HG03378 (cell line): Measurements from ENCODE around the gene KDM4F.
A peak's percentile ranks its signal among the peaks of the same experiment; 100 is the strongest.

Experiments used
- ATAC-seq: cut with Tn5 transposase; IDR thresholded peaks from one replicate; pipeline ENCODE4 v1.9.1; 2021; ENCODE audit warnings: mild to moderate bottlenecking, moderate library complexity; ENCODE audit not compliant: unreplicated experiment

KDM4F gene

DNA sequence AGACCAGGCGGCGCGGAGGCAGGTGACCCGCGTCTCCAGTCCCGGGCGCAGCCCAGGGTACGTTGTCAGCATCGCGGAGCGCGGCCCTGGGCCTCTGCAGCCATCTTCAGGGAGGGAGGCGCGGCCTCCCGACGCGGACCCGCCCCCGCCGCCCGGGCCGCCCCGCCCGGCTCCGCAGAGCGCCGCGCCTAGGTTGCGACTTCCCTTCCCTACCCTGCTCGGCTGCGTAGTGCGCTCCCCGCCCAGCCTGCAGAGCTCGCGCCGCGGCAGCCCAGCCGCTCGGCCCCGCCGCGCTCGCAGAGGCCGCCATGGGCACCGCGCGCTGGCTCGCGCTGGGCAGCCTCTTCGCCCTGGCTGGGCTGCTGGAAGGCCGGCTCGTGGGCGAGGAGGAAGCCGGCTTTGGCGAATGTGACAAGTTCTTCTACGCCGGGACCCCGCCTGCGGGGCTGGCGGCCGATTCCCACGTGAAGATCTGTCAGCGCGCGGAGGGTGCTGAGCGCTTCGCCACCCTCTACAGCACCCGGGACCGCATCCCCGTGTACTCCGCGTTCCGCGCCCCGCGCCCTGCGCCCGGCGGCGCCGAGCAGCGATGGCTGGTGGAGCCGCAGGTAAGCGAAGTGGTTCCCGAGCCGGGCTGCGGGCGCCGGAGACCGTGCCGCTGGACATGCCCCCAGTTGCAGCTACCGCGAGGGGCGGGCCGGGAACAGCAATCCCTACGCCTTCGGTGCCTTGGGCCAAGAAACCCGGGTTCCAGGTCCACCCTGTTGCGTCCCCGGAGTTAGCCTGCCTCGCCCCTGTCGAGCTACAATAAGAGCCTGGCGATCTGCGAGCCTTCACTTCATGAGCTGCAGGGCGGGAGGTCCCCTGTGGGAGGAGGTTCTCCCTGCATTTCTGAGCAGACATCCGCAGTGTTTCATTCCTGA, 40.7 kb downstream of the KDM4F start, which contains the start of gene ENDOD1:
TSS of gene ENDOD1 (plus strand) at position 227 of the 923 bp plus-strand sequence. CDS start at position 309, 82 bp downstream.
- peak; percentile 75 for ATAC-seq

GRCh38 chr11:95091663-95092180, 42.5 kb downstream of the KDM4F start:
- no peak for ATAC-seq

DNA sequence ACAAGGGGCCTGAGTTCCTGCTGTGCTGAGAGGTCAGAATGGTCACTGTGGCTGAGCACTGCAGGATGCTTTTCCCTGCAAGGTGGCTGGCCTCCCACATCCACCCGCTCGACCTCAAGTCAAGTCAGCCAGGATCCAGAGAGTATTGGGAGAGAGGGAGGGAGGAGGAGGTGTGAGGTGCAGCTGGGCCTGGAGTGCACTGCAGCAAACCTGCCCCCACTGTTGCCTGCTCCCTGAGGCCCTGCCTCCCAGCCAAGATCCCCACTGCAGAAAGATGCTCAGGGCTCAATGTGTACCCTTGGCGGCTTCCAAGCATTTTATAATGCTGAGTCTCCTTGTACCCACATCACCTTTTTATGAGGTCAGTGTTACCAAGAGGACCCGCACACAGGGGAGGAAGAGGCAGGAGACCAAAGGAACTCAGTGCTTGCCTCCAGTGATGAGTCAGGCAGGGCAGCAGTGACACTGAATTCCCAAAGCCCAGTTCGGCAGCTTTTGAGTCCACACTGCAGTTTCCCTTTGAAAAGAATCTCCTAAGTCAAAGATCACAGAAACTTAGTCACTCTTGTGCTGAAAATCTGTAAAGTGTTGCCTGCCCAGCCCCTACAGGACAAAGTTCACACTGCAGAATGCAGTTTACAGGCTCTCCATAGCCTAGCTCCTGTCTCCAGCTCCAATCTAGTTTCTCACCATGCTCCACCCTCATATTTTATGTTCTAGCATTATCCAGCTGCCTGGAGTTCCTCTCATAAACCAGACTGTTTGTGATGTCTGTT, 43.5 kb downstream of the KDM4F start:
- no peak for ATAC-seq

GRCh38 chr11:95093548-95093947, 44.3 kb downstream of the KDM4F start:
- ATAC-seq, result no peak

- ATAC-seq, result peak; percentile 96
Measured at GRCh38 chr11:95095858-95096587, 46.8 kb downstream of the KDM4F start.

- no peak for ATAC-seq
Measured at GRCh38 chr11:95097209-95097608, 48.0 kb downstream of the KDM4F start.

GRCh38 chr11:95098826-95099225, 49.6 kb downstream of the KDM4F start:
- no peak for ATAC-seq

- no peak for ATAC-seq
Measured at GRCh38 chr11:95100191-95100648, 51.0 kb downstream of the KDM4F start.
